ENCODE measurements around the gene PLS3.

DNA sequence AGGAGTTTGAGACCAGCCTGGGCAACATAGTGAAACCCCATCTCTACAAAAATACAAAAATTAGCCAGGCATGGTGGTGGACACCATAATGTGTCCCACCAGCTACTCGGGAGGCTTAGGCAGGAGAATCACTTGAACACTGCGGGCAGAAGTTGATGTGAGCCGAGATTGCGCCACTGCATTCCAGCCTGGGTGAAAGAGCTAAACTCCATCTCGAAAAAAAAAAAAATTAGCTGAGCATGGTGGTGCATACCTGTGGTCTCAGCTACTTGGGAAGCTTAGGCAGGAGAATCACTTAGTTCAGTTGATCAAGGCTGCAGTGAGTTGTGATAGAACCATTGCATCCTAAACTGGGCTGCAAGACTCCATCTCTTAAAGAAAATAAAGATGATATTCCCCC is 91.2 kb downstream of the PLS3 start:
- TF ChIP-seq, protein P1, sequence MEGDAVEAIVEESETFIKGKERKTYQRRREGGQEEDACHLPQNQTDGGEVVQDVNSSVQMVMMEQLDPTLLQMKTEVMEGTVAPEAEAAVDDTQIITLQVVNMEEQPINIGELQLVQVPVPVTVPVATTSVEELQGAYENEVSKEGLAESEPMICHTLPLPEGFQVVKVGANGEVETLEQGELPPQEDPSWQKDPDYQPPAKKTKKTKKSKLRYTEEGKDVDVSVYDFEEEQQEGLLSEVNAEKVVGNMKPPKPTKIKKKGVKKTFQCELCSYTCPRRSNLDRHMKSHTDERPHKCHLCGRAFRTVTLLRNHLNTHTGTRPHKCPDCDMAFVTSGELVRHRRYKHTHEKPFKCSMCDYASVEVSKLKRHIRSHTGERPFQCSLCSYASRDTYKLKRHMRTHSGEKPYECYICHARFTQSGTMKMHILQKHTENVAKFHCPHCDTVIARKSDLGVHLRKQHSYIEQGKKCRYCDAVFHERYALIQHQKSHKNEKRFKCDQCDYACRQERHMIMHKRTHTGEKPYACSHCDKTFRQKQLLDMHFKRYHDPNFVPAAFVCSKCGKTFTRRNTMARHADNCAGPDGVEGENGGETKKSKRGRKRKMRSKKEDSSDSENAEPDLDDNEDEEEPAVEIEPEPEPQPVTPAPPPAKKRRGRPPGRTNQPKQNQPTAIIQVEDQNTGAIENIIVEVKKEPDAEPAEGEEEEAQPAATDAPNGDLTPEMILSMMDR (IDR thresholded peaks at IDR 0.05), result no peak
- no peak for TF ChIP-seq POLR2A (IDR thresholded peaks at IDR 0.05)
